ENCODE results near the gene IL1RL2. TPM values are rescaled to one million over a fixed set of nuclear protein-coding genes. Genes with fewer than 3 reads are reported as not detected.

Gene IL1RL2
- 0.90 TPM for total RNA-seq
- 0.33 TPM for polyA plus RNA-seq

- Histone ChIP-seq H3K4me3 (ENCODE audit: low read depth, low read length) (peak within 1 kb of the TSS; percentile 46), H3K36me3 (ENCODE audit: insufficient read depth) (no peaks in the 10 kb centered on the region), H3K4me1 (ENCODE audit: insufficient read depth) (no peaks in the 10 kb centered on the region), H3K27ac (ENCODE audit: low read depth) (no peak within 1 kb of the TSS)
- WGBS: 36% methylated on average over 36 of the region's 36 CpGs
- no peak for DNase-seq (ENCODE audit: extremely low spot score)
These were observed at the start of gene IL1RL2 for GRCh38 chr2:102186791-102187495. Gene IL1RL2, plus strand, starts transcription at chr2:102187023. Its CDS starts 845 bp downstream, at chr2:102187868.

GRCh38 chr2:102137138-102137537, 49.7 kb upstream of the IL1RL2 start:
- no peaks in the 10 kb centered on the region for H3K4me1 ChIP-seq (ENCODE audit: insufficient read depth)
- 93% methylated on average over 2 of the region's 2 CpGs for WGBS
- H3K36me3 ChIP-seq (ENCODE audit: insufficient read depth): no peaks in the 10 kb centered on the region
- no peak overlapping the region for H3K27ac ChIP-seq (ENCODE audit: low read depth)
- no peak for DNase-seq (ENCODE audit: extremely low spot score)
- H3K4me3 ChIP-seq (ENCODE audit: low read depth, low read length): no peak overlapping the region

- Histone ChIP-seq H3K36me3 (ENCODE audit: insufficient read depth) (no peaks in the 10 kb centered on the region), H3K27ac (ENCODE audit: low read depth) (no peak overlapping the region), H3K4me3 (ENCODE audit: low read depth, low read length) (no peak overlapping the region), H3K4me1 (ENCODE audit: insufficient read depth) (no peaks in the 10 kb centered on the region)
- DNase-seq (ENCODE audit: extremely low spot score): no peak
- 77% methylated on average over 4 of the region's 4 CpGs for WGBS
These were observed 48.5 kb upstream of the IL1RL2 start for GRCh38 chr2:102138331-102138730.

GRCh38 chr2:102139851-102140250, 47.0 kb upstream of the IL1RL2 start:
- Histone ChIP-seq H3K4me3 (ENCODE audit: low read depth, low read length) (no peak overlapping the region), H3K36me3 (ENCODE audit: insufficient read depth) (no peaks in the 10 kb centered on the region), H3K27ac (ENCODE audit: low read depth) (no peak overlapping the region), H3K4me1 (ENCODE audit: insufficient read depth) (no peaks in the 10 kb centered on the region)
- 62% methylated on average over 1 of the region's 1 CpG for WGBS
- DNase-seq (ENCODE audit: extremely low spot score): no peak

GRCh38 chr2:102140377-102140776, 46.4 kb upstream of the IL1RL2 start:
- 97% methylated on average over 2 of the region's 2 CpGs for WGBS
- no peaks in the 10 kb centered on the region for H3K36me3 ChIP-seq (ENCODE audit: insufficient read depth)
- no peak overlapping the region for H3K4me3 ChIP-seq (ENCODE audit: low read depth, low read length)
- DNase-seq (ENCODE audit: extremely low spot score): no peak
- peak overlapping the region; percentile 6 for H3K27ac ChIP-seq (ENCODE audit: low read depth)
- no peaks in the 10 kb centered on the region for H3K4me1 ChIP-seq (ENCODE audit: insufficient read depth)

GRCh38 chr2:102141011-102141943, 45.5 kb upstream of the IL1RL2 start:
- H3K4me3 ChIP-seq (ENCODE audit: low read depth, low read length): peak overlapping the region; percentile 19
- no peaks in the 10 kb centered on the region for H3K4me1 ChIP-seq (ENCODE audit: insufficient read depth)
- no peaks in the 10 kb centered on the region for H3K36me3 ChIP-seq (ENCODE audit: insufficient read depth)
- H3K27ac ChIP-seq (ENCODE audit: low read depth): peak overlapping the region; percentile 56
- 55% methylated on average over 15 of the region's 15 CpGs for WGBS
- DNase-seq (ENCODE audit: extremely low spot score): peak; percentile 61

GRCh38 chr2:102141970-102142828, 44.6 kb upstream of the IL1RL2 start, which contains the start of gene IL1R1:
Gene IL1R1, plus strand, starts transcription at chr2:102142746. Its CDS starts 14,979 bp downstream, at chr2:102157725.
- H3K36me3 ChIP-seq (ENCODE audit: insufficient read depth): no peaks in the 10 kb centered on the region
- no peaks in the 10 kb centered on the region for H3K4me1 ChIP-seq (ENCODE audit: insufficient read depth)
- no peak for DNase-seq (ENCODE audit: extremely low spot score)
- H3K27ac ChIP-seq (ENCODE audit: low read depth): peak within 1 kb of the TSS; percentile 88
- 5% methylated on average over 65 of the region's 65 CpGs for WGBS
- peak within 1 kb of the TSS; percentile 74 for H3K4me3 ChIP-seq (ENCODE audit: low read depth, low read length)

- DNase-seq (ENCODE audit: extremely low spot score): no peak
- H3K4me1 ChIP-seq (ENCODE audit: insufficient read depth): no peaks in the 10 kb centered on the region
- 11% methylated on average over 42 of the region's 42 CpGs for WGBS
- H3K36me3 ChIP-seq (ENCODE audit: insufficient read depth): no peaks in the 10 kb centered on the region
- H3K27ac ChIP-seq (ENCODE audit: low read depth): peak overlapping the region; percentile 76
- H3K4me3 ChIP-seq (ENCODE audit: low read depth, low read length): peak overlapping the region; percentile 74
These were observed 43.9 kb upstream of the IL1RL2 start for GRCh38 chr2:102142829-102143449.

- Histone ChIP-seq H3K27ac (ENCODE audit: low read depth) (peak overlapping the region; percentile 76), H3K4me3 (ENCODE audit: low read depth, low read length) (peak overlapping the region; percentile 74), H3K4me1 (ENCODE audit: insufficient read depth) (no peaks in the 10 kb centered on the region), H3K36me3 (ENCODE audit: insufficient read depth) (no peaks in the 10 kb centered on the region)
- 61% methylated on average over 10 of the region's 10 CpGs for WGBS
- no peak for DNase-seq (ENCODE audit: extremely low spot score)
These were observed 43.3 kb upstream of the IL1RL2 start for GRCh38 chr2:102143450-102143985.

- Histone ChIP-seq H3K4me3 (ENCODE audit: low read depth, low read length) (peak overlapping the region; percentile 74), H3K36me3 (ENCODE audit: insufficient read depth) (no peaks in the 10 kb centered on the region), H3K4me1 (ENCODE audit: insufficient read depth) (no peaks in the 10 kb centered on the region), H3K27ac (ENCODE audit: low read depth) (no peak overlapping the region)
- 48% methylated on average over 4 of the region's 4 CpGs for WGBS
- DNase-seq (ENCODE audit: extremely low spot score): no peak
These were observed 42.7 kb upstream of the IL1RL2 start for GRCh38 chr2:102144128-102144527.

- H3K27ac ChIP-seq (ENCODE audit: low read depth): no peak overlapping the region
- H3K4me3 ChIP-seq (ENCODE audit: low read depth, low read length): no peak overlapping the region
- no peaks in the 10 kb centered on the region for H3K36me3 ChIP-seq (ENCODE audit: insufficient read depth)
- WGBS: 92% methylated on average over 4 of the region's 4 CpGs
- H3K4me1 ChIP-seq (ENCODE audit: insufficient read depth): peaks cover 1% of the 10 kb centered on the region
- DNase-seq (ENCODE audit: extremely low spot score): no peak
These were observed 41.7 kb upstream of the IL1RL2 start for GRCh38 chr2:102145107-102145506.

- Histone ChIP-seq H3K36me3 (ENCODE audit: insufficient read depth) (no peaks in the 10 kb centered on the region), H3K4me3 (ENCODE audit: low read depth, low read length) (no peak overlapping the region), H3K27ac (ENCODE audit: low read depth) (no peak overlapping the region), H3K4me1 (ENCODE audit: insufficient read depth) (peaks cover 2% of the 10 kb centered on the region)
- 96% methylated on average over 4 of the region's 4 CpGs for WGBS
- no peak for DNase-seq (ENCODE audit: extremely low spot score)
These were observed 40.9 kb upstream of the IL1RL2 start for GRCh38 chr2:102145934-102146333.
